AG04449 (cell line): ENCODE measurements around the gene USP14.
"Not testable (repeated sequence)": the region's sequence is repeated elsewhere in the genome, so short reads cannot be mapped to it uniquely, and the experiment has no call there.

ENCODE experiments used
- CTCF ChIA-PET: fragments of 350-600 bp; formaldehyde crosslinking; extraction: SDS; loops from one replicate; lab custom pipeline; 2021; ENCODE audit warnings: antibody characterized with exemption; lab: Yijun Ruan, JAX
- POLR2A ChIA-PET: fragments of 400-600, 350-600 bp; formaldehyde crosslinking; extraction: SDS; loops from one replicate; lab custom pipeline; 2020; ENCODE audit warnings: antibody characterized with exemption, inconsistent platforms; lab: Yijun Ruan, JAX
- DNase-seq: peaks from one replicate; pipeline ENCODE4 v3.0.0-alpha.2; 2010; ENCODE audit warnings: low read depth, low spot score
- H3K4me3 ChIP-seq: 2 replicates; pipeline ENCODE4 v1.5.1; 2011; ENCODE audit warnings: low read depth, mild to moderate bottlenecking, control low read depth, low read length
- CTCF ChIP-seq: IDR thresholded peaks from one replicate; pipeline ENCODE4 v1.5.1; 2011; ENCODE audit warnings: mild to moderate bottlenecking, moderate library complexity, low read length, control low read depth, inconsistent platforms; ENCODE audit not compliant: insufficient read depth; ENCODE audit errors: missing control alignments

The USP14 gene

GRCh38 chr18:135045-135444 lies 23.3 kb upstream of the USP14 start:
- no peak for DNase-seq
- no peak overlapping the region for H3K4me3 ChIP-seq
- ChIA-PET CTCF (no interaction called here), POLR2A (no interaction called here)
- no peak for TF ChIP-seq CTCF

- TF ChIP-seq CTCF: no peak
- no peak overlapping the region for H3K4me3 ChIP-seq
- POLR2A ChIA-PET: no interaction called here
- CTCF ChIA-PET: no interaction called here
- no peak for DNase-seq
Measured at GRCh38 chr18:136433-136832, 21.9 kb upstream of the USP14 start.

- no peak for DNase-seq
- POLR2A ChIA-PET: no interaction called here
- CTCF ChIA-PET: no interaction called here
- no peak for TF ChIP-seq CTCF
- H3K4me3 ChIP-seq: no peak overlapping the region
Measured at GRCh38 chr18:137327-137726, 21.0 kb upstream of the USP14 start.

- no peak overlapping the region for H3K4me3 ChIP-seq
- DNase-seq: no peak
- POLR2A ChIA-PET: no interaction called here
- CTCF ChIA-PET: no interaction called here
- TF ChIP-seq CTCF: no peak
Measured at GRCh38 chr18:140670-141266, 17.6 kb upstream of the USP14 start.

- DNase-seq, H3K4me3 ChIP-seq, POLR2A ChIA-PET, CTCF ChIA-PET: not testable (repeated sequence)
Measured at GRCh38 chr18:142624-143296, 15.6 kb upstream of the USP14 start.

- ChIA-PET POLR2A (no interaction called here), CTCF (no interaction called here)
- H3K4me3 ChIP-seq: no peak overlapping the region
- TF ChIP-seq CTCF: no peak
- no peak for DNase-seq
Measured at GRCh38 chr18:148841-149240, 9.5 kb upstream of the USP14 start.

- DNase-seq: no peak
- TF ChIP-seq CTCF: no peak
- CTCF ChIA-PET: no interaction called here
- POLR2A ChIA-PET: no interaction called here
- no peak overlapping the region for H3K4me3 ChIP-seq
Measured at GRCh38 chr18:154151-154550, 4.2 kb upstream of the USP14 start.
